GM19351 (cell line): ENCODE results near the gene PFDN1.
A peak's percentile ranks its signal among the peaks of the same experiment; 100 is the strongest.

Source experiments
- ATAC-seq: cut with Tn5 transposase; IDR thresholded peaks from one replicate; pipeline ENCODE4 v1.9.1; 2021; ENCODE audit warnings: mild to moderate bottlenecking, moderate library complexity; ENCODE audit not compliant: unreplicated experiment

Gene PFDN1

DNA sequence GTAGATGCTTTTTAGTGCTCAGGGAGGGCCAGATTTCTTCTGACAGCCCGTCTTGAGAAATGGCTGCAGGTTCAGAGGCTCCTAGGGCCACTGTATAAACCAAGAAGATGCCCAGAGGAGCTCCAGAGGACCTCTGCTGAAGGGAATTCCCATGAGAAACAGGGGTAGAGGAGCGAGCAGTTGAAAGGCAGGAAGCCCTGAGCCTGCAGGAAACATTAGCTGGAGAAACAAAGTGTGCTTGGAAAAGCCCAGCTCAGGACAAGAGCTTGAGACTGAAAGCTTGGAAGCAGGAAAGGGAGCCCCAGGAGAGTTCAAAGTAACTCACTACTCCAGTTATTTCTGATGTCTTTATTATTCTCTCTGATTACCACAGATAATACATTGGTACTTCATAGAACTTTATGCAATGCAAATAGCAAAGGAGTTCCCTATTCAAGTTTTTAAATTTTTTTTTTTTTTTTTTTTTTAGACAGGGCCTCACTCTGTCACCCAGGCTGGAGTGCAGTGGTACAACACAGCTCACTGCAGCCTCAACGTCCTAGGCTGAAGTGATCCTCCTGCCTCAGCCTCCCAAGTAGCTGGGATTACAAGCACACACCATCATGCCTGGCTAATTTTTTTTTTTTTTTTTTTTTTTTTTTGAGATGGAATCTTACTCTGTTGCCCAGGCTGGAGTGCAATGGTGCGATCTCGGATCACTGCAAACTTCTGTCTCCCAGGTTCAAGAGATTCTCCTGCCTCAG, 27.0 kb upstream of the PFDN1 start:
- no peak for ATAC-seq

- no peak for ATAC-seq
Measured at GRCh38 chr5:140328036-140328764, 25.3 kb upstream of the PFDN1 start.

GRCh38 chr5:140327589-140327988, 24.7 kb upstream of the PFDN1 start:
- no peak for ATAC-seq

GRCh38 chr5:140325486-140325885, 22.6 kb upstream of the PFDN1 start:
- no peak for ATAC-seq

DNA sequence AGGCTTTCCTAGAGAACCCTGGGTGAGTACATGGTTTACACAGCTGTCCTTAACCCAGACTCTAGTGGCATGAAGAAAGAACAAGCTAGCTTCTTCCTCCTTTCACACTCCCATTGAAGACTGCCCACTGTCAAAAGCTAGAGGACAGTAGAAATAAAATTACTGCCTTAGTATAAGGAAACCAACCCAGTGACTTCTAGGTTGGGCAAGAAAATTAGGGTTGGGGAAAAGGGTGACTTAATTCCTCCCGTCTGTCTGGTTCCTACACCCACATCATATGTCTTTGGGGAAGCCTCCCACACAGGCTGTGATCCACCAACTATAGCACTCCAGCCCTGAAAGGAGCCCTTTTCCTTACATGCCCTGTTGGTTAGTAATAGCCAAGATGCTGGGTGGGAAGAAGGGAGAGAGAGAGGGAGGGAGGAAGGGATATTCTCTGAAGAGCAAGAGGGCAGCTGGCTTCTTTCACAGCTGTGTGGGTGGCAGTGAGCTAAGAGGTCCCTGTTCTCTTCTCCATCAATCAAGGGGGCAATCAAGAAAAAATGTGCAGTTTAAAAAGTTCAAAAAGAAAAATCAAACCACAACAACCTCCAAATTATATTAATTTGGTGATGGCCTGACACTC, 21.8 kb upstream of the PFDN1 start:
- no peak for ATAC-seq

DNA sequence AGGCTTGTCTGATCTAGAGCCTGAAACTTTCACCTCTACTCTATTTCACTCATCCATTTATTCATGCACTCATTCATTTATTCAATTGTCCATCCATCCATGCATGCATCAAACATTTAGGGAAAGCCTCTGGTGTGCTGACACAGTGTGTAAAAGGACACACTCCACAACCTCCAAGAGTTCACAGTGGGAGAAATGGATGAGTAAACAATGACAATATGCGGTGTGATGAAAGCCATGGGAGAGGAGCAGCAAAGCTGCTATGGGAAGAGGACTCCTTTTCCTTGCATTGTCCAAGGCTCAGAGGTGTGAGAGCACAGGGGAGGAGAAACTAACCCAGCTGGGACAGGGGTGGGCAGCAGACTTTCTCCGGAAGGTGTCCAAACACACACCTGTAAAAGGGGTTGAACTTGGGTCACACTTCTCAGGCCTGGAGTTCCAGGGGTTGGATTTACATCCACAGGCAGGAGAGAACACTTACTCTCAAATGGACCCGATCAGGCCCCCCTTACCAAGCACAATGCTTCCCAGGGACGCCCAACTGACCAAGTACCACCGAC, 21.2 kb upstream of the PFDN1 start:
- ATAC-seq = no peak

- no peak for ATAC-seq
Measured at GRCh38 chr5:140322751-140323731, 20.1 kb upstream of the PFDN1 start.

GRCh38 chr5:140321796-140322195, 18.9 kb upstream of the PFDN1 start:
- ATAC-seq = peak; percentile 54

DNA sequence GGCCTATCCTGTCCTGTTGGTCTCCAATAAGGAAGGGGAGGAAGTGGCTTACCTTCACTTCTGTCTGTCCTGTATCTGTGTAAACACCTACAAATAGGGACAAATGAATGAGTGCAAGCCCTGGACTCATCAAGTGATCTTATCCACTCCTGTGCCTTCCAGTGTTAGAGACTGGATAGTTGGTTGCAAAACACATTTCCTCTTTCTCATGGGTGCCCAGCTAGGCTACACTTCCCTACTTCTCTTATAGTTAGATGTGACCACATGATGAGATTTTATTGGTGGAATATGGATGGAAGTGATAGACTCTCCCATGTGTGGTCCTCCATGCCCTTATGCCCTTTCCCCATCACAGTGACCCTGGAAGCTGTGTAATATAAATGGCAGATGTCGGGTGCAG, 16.9 kb upstream of the PFDN1 start:
- no peak for ATAC-seq

DNA sequence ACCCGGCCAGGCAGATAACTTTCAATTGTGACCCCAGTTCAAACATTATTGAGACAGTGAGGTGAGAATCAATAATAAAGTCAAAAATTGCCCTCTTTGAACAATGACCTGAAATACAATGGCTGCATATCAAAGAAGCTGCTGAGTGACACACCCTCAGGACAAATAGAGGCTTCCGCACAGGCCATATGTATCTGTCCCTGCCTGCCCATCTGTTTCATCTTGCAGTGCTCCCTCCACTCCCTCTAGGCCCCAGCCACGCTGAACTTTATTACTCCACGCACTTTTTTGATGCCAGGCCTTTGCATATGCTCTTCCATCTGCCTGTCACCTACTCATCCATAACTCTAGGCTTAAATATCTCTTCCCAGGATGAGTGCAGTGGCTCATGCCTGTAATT, 15.9 kb upstream of the PFDN1 start:
- ATAC-seq = no peak

GRCh38 chr5:140317859-140318258, 15.0 kb upstream of the PFDN1 start:
- no peak for ATAC-seq

DNA sequence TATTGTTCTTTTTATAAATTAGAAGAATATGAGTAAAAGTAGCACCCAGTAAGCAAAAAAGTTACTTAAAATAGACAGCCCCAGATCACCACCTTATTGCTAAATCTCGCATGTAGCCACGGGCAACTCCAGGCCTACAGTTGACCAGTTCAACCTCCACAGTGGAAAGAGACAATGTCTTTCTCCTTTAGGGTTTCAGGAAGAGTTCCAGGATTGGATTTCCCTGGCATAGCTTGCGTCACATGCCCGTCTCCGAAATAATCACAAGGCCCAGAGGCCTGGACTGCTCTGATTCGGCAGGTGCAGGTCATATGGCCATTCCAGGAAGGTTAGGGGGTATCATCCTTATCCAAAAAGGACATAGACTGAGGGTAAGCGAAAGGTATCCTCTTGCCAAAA, 9.9 kb upstream of the PFDN1 start:
- ATAC-seq = no peak

DNA sequence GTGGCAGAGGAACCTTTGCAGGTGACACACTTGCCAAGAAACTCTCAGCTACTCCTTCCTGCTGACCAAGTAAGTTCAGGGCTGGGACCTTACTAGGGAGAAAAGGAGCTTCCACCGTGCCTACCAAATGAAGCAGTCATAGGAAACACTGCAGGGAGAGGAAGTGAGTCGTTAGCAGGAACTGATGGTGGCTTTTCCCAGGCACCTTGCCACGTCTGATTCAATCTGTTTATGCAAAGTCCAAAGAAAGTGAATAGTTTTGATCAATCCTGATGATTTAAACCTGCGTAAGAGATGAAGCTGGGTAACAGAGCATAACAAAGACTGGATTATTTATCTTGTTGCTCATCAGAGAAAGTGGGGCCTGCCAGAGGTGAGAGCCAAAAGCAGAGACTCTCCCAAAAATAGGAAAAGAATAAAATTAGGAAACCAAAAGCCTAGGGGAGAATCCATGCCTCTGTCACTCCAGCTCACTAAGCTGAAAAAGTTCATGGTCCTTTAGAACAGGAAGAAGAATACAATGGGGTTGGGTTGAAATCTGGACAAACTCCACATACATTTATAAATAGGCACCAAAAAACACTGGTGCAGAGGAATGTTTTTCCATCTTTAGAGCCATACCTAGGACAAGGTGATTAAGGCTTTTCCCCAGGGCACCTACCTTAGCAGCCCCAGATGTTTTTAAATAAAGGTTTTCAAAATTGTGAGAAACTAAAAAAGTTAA, 9.3 kb upstream of the PFDN1 start:
- no peak for ATAC-seq

GRCh38 chr5:140311011-140311467, 8.1 kb upstream of the PFDN1 start:
- no peak for ATAC-seq

- ATAC-seq = no peak
Measured at GRCh38 chr5:140310434-140310833, 7.5 kb upstream of the PFDN1 start.

DNA sequence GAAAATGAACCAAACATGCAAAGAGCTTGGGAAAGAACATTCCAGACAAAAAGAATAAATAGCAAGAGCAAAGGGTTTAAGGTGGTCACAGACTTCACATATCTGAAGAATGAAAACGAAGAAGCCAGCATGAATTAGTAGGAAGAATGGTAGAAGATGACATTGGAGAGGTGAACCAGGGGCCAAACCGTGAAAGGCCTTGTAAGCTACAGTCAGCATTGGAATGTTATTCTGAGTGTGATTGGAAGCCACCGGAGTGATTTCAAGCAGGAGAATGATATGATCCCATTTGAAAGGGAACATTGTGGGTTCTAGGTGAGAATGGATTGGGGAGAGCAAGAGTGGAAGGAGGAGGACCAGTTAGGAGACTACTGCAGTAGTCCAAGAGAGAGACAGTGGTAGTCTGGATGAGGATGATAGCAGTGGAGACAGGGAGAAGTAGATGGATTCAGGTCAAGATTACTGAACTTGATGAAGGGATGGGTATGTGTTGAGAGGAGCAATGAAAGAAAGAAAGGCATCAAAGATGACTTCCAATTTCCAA, 6.9 kb upstream of the PFDN1 start:
- ATAC-seq = no peak

- ATAC-seq = no peak
Measured at GRCh38 chr5:140305471-140305870, 2.6 kb upstream of the PFDN1 start.

- ATAC-seq = no peak
Measured at GRCh38 chr5:140303966-140304365, 1.1 kb upstream of the PFDN1 start.

GRCh38 chr5:140301136-140301535, 1.8 kb downstream of the PFDN1 start:
- ATAC-seq = no peak

- ATAC-seq = no peak
Measured at GRCh38 chr5:140299056-140299455, 3.8 kb downstream of the PFDN1 start.
